ENCODE data around the gene NSUN4.

DNA sequence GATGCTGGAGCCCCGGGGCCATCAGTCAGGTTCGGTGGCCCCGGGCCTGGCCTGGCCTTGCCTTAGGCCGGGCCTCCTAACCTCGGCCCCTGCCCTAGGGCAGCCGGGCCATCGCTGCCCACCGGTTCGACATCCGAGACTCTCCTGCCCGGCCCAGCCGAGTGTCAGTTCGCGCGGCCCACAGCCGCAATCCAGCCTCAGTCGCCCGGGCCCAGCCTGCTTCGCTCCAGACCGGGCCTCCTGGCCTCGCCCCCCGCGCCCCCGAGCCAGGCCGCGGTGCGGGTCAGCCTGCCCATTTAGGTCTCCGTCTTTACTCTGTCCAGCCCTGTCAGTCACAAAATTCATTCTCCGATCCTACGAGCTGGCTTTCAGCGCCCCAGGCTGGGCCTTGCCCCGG is 38.0 kb upstream of the NSUN4 start:
- TF ChIP-seq, protein P1, sequence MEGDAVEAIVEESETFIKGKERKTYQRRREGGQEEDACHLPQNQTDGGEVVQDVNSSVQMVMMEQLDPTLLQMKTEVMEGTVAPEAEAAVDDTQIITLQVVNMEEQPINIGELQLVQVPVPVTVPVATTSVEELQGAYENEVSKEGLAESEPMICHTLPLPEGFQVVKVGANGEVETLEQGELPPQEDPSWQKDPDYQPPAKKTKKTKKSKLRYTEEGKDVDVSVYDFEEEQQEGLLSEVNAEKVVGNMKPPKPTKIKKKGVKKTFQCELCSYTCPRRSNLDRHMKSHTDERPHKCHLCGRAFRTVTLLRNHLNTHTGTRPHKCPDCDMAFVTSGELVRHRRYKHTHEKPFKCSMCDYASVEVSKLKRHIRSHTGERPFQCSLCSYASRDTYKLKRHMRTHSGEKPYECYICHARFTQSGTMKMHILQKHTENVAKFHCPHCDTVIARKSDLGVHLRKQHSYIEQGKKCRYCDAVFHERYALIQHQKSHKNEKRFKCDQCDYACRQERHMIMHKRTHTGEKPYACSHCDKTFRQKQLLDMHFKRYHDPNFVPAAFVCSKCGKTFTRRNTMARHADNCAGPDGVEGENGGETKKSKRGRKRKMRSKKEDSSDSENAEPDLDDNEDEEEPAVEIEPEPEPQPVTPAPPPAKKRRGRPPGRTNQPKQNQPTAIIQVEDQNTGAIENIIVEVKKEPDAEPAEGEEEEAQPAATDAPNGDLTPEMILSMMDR (IDR thresholded peaks at IDR 0.05; ENCODE audit: low read depth, low read length, poor library complexity, severe bottlenecking) = no peak
- TF ChIP-seq EZH2phosphoT487 (IDR thresholded peaks at IDR 0.05; ENCODE audit: borderline replicate concordance, low read length) = no peak
